Measurements from ENCODE around the gene ZNF493. TPM values are rescaled to one million over a fixed set of nuclear protein-coding genes. Genes with fewer than 3 reads are reported as not detected.
A peak's percentile ranks its signal among the peaks of the same experiment; 100 is the strongest.

ZNF493 gene
- 100 to 1,000 TPM in 1 of 2 donors, 10 to 100 TPM in 1; 18.2 to 147 TPM for total RNA-seq
- 10 to 100 TPM in 1 of 2 donors, 1 to 10 TPM in 1; 3.5 to 12.2 TPM for polyA plus RNA-seq
- long read RNA-seq, donor 1, full-length matches to known transcripts: 9 of 9 reads
- long read RNA-seq, donor 1, partial matches to known transcripts: 0 of 9 reads
- long read RNA-seq, donor 1, other reads (novel, unspliced or antisense): 0 of 9 reads
- long read RNA-seq, donor 2, full-length matches to known transcripts: 5 of 5 reads
- long read RNA-seq, donor 2, partial matches to known transcripts: 0 of 5 reads
- long read RNA-seq, donor 2, other reads (novel, unspliced or antisense): 0 of 5 reads
- long read RNA-seq, donor 3, full-length matches to known transcripts: 17 of 17 reads
- long read RNA-seq, donor 3, partial matches to known transcripts: 0 of 17 reads
- long read RNA-seq, donor 3, other reads (novel, unspliced or antisense): 0 of 17 reads
- long read RNA-seq, donor 4, partial matches to known transcripts: 0 of 3 reads
- long read RNA-seq, donor 4, other reads (novel, unspliced or antisense): 0 of 3 reads
- long read RNA-seq, donor 5, full-length matches to known transcripts: 11 of 11 reads
- long read RNA-seq, donor 5, partial matches to known transcripts: 0 of 11 reads
- long read RNA-seq, donor 5, other reads (novel, unspliced or antisense): 0 of 11 reads

DNA sequence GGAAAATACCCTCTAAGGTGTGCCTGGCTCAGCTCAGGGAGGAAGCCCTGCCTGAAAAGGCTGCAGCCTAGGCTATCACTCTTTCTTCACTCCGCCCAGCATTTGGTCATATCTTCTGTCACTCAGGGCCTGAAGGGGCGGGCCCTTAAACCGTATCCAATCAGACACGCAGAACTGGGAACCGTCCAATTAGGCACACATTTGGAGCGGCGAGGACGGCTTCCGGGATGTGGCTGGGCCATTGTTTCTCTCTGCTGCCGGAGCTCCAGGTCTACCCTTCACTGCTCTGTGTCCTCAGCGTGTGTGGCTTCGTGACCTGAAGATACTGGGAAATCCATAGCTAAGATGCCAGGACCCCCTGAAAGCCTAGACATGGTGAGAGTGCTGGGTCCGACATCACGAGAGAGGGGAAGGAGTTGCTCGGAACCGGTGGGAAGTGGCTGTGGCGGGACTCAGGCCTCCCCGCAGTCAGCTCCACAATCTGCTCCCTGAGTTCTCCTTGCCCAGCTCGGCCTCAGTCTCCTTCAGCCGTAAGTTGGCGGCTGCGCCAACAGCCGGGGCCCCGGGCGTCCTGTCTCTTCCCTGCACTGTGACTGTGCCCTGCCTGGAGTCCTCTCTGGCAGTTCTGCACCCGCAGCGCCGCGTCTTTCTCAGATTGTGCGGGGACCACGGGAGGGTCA lies at the start of gene ZNF493:
Gene ZNF493, plus strand, starts transcription at position 241 of the 680 bp plus-strand sequence. Its CDS starts 105 bp downstream, at position 346.
- Histone ChIP-seq H3K4me1 (ENCODE audit: control insufficient read depth in 5 of 5, insufficient read depth in 5 of 5, low read length in 5 of 5) (peaks cover 0 to 9% (median 4%) of the 10 kb centered on the region in 5 donors), H3K4me3 (peak within 1 kb of the TSS; percentile 65), H3K9me3 (ENCODE audit: control insufficient read depth in 4 of 4, insufficient read depth in 3 of 4, low read length in 3 of 4) (peaks cover 0 to 3% (median 0%) of the 10 kb centered on the region in 4 donors), H3K9ac (ENCODE audit: insufficient read depth in 1 of 2, low read length in 2 of 2) (peak within 1 kb of the TSS; percentile 26 to 96), H3K27ac (ENCODE audit: low read depth in 1 of 2, low read length in 1 of 2) (peak within 1 kb of the TSS; percentile 74 to 87), H3K27me3 (ENCODE audit: control insufficient read depth in 3 of 3, insufficient read depth in 3 of 3, low read length in 2 of 3) (no peaks in the 10 kb centered on the region), H3K36me3 (ENCODE audit: control insufficient read depth in 4 of 4, insufficient read depth in 4 of 4, low read length in 4 of 4) (peaks cover 0 to 3% (median under 1%) of the 10 kb centered on the region in 4 donors)
- TF ChIP-seq, protein P1, sequence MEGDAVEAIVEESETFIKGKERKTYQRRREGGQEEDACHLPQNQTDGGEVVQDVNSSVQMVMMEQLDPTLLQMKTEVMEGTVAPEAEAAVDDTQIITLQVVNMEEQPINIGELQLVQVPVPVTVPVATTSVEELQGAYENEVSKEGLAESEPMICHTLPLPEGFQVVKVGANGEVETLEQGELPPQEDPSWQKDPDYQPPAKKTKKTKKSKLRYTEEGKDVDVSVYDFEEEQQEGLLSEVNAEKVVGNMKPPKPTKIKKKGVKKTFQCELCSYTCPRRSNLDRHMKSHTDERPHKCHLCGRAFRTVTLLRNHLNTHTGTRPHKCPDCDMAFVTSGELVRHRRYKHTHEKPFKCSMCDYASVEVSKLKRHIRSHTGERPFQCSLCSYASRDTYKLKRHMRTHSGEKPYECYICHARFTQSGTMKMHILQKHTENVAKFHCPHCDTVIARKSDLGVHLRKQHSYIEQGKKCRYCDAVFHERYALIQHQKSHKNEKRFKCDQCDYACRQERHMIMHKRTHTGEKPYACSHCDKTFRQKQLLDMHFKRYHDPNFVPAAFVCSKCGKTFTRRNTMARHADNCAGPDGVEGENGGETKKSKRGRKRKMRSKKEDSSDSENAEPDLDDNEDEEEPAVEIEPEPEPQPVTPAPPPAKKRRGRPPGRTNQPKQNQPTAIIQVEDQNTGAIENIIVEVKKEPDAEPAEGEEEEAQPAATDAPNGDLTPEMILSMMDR (IDR thresholded peaks at IDR 0.05; ENCODE audit: control extremely low read depth, extremely low read depth): no peak
- ATAC-seq (ENCODE audit: insufficient read depth, low FRiP score) (peak; percentile 98), DNase-seq (peak; percentile 95 to 98 (median 98))
- 0 to 1% methylated on average over 31 of the region's 31 CpGs for WGBS, 2 donors

DNA sequence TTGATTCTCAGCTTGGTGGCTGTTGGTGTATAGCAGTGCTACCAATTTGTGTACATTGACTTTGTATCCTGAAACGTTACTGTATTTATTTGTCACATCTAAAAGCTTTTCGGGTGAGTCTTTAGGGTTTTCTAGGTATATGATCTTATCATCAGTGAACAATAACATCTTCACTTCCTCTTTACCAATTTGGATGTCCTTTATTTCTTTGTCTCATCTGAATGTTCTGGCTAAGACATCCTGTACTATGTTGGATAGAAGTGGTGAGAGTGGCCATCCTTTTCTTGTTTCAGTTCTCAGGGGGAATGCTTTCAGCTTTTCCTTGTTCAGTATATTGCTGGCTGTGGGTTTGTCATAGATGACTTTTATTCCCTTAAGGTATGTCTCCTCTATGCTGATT lies 44.1 kb upstream of the ZNF493 start:
- 42 to 67% methylated on average over 2 of the region's 2 CpGs for WGBS, 2 donors
- no peaks in the 10 kb centered on the region for H3K9me3 ChIP-seq (ENCODE audit: control insufficient read depth in 4 of 4, insufficient read depth in 3 of 4, low read length in 3 of 4)

DNA sequence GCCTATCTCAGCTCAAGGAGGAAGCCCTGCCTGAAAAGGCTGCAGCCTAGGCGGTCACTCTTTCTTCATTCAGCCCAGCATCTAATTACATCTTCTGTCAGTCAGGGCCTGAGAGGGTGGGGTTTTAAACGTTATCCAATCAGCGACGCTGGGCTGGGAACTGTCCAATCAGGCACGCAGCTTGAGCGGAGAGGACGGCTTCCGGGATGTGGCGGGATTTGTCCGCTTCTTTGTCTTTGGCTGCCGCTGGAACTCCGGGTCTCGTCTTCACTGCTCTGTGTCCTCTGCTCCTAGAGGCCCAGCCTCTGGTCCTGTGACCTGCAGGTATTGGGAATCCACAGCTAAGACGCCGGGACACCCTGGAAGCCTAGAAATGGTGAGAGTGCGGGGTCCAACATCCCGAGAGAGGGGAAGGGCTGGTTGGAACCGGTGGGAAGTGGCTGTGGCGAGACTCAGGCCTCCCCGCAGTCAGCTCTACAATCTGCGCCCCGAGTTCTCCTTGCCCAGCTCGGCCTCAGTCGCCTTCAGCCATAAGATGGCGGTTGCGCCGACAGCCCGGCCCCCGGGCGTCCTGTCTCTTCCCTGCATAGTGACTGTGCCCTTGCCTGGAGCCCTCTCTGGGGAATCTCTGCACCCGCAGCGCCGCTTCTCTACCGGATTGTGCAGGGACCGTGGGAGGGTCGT lies 38.0 kb upstream of the ZNF493 start, which contains the start of gene ZNF738:
Gene ZNF738, plus strand, starts transcription at position 233 of the 684 bp plus-strand sequence. Its CDS starts 141 bp downstream, at position 374.
- WGBS, 2 donors: 0 to 1% methylated on average over 36 of the region's 36 CpGs

More for the DNA sequence above, 44.1 kb upstream of the ZNF493 start:
- DNase-seq (no peak), ATAC-seq (ENCODE audit: insufficient read depth, low FRiP score) (no peak)
- TF ChIP-seq, protein P1 (IDR thresholded peaks at IDR 0.05; ENCODE audit: control extremely low read depth, extremely low read depth): no peak
- no peaks in the 10 kb centered on the region for H3K36me3 ChIP-seq (ENCODE audit: control insufficient read depth in 4 of 4, insufficient read depth in 4 of 4, low read length in 4 of 4)
- H3K4me1 ChIP-seq (ENCODE audit: control insufficient read depth in 5 of 5, insufficient read depth in 5 of 5, low read length in 5 of 5): no peaks in the 10 kb centered on the region
- no peak overlapping the region for H3K27ac ChIP-seq (ENCODE audit: low read depth in 1 of 2, low read length in 1 of 2)
- no peak overlapping the region for H3K4me3 ChIP-seq
- H3K9ac ChIP-seq (ENCODE audit: insufficient read depth in 1 of 2, low read length in 2 of 2): no peak overlapping the region
- no peaks in the 10 kb centered on the region for H3K27me3 ChIP-seq (ENCODE audit: control insufficient read depth in 3 of 3, insufficient read depth in 3 of 3, low read length in 2 of 3)

More for the DNA sequence above, 38.0 kb upstream of the ZNF493 start, which contains the start of gene ZNF738:
- peak; percentile 97 to 99 (median 99) for DNase-seq
- Histone ChIP-seq H3K9ac (ENCODE audit: insufficient read depth in 1 of 2, low read length in 2 of 2) (peak within 1 kb of the TSS; percentile 92 to 95), H3K4me1 (ENCODE audit: control insufficient read depth in 5 of 5, insufficient read depth in 5 of 5, low read length in 5 of 5) (peaks cover 0 to 2% (median 0%) of the 10 kb centered on the region in 5 donors), H3K27me3 (ENCODE audit: control insufficient read depth in 3 of 3, insufficient read depth in 3 of 3, low read length in 2 of 3) (no peaks in the 10 kb centered on the region), H3K9me3 (ENCODE audit: control insufficient read depth in 4 of 4, insufficient read depth in 3 of 4, low read length in 3 of 4) (peaks cover 0 to 2% (median 0%) of the 10 kb centered on the region in 4 donors), H3K4me3 (peak within 1 kb of the TSS; percentile 75), H3K36me3 (ENCODE audit: control insufficient read depth in 4 of 4, insufficient read depth in 4 of 4, low read length in 4 of 4) (peaks cover 0 to 8% (median 2%) of the 10 kb centered on the region in 4 donors), H3K27ac (ENCODE audit: low read depth in 1 of 2, low read length in 1 of 2) (peak within 1 kb of the TSS; percentile 75 to 91)
- TF ChIP-seq, protein P1 (IDR thresholded peaks at IDR 0.05; ENCODE audit: control extremely low read depth, extremely low read depth): no peak
- peak; percentile 94 for ATAC-seq (ENCODE audit: insufficient read depth, low FRiP score)
